BE2C (cell line): ENCODE data around the gene SMIM45.

Experiments
- DNase-seq: peaks from one replicate; pipeline ENCODE4 v3.0.0-alpha.2; 2020
- H3K27me3 ChIP-seq: fragments of 250-450 bp; sonication (Bioruptor Pico); 2 replicates; pipeline ENCODE4 v1.5.1; 2020; ENCODE audit warnings: mild to moderate bottlenecking
- H3K36me3 ChIP-seq: fragments of 250-450 bp; sonication (Bioruptor Pico); 2 replicates; pipeline ENCODE4 v1.5.1; 2020; ENCODE audit warnings: mild to moderate bottlenecking
- H3K4me1 ChIP-seq: fragments of 250-450 bp; sonication (Bioruptor Pico); 2 replicates; pipeline ENCODE4 v1.5.1; 2020
- H3K4me3 ChIP-seq: 2 replicates; pipeline ENCODE4 v1.5.1; 2011; ENCODE audit warnings: low read depth, low read length
- H3K9me3 ChIP-seq: fragments of 250-450 bp; sonication (Bioruptor Pico); 2 replicates; pipeline ENCODE4 v1.5.1; 2020
- TF ChIP-seq, protein P1 (sequence below): IDR thresholded peaks from 2 replicates; pipeline ENCODE4 v1.5.1; 2012; ENCODE audit warnings: mild to moderate bottlenecking, low read depth, low read length

Gene SMIM45

GRCh38 chr22:41978732-41979131, 26.8 kb downstream of the SMIM45 start:
- TF ChIP-seq, protein P1, sequence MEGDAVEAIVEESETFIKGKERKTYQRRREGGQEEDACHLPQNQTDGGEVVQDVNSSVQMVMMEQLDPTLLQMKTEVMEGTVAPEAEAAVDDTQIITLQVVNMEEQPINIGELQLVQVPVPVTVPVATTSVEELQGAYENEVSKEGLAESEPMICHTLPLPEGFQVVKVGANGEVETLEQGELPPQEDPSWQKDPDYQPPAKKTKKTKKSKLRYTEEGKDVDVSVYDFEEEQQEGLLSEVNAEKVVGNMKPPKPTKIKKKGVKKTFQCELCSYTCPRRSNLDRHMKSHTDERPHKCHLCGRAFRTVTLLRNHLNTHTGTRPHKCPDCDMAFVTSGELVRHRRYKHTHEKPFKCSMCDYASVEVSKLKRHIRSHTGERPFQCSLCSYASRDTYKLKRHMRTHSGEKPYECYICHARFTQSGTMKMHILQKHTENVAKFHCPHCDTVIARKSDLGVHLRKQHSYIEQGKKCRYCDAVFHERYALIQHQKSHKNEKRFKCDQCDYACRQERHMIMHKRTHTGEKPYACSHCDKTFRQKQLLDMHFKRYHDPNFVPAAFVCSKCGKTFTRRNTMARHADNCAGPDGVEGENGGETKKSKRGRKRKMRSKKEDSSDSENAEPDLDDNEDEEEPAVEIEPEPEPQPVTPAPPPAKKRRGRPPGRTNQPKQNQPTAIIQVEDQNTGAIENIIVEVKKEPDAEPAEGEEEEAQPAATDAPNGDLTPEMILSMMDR = no peak
- Histone ChIP-seq H3K4me1 (peaks cover 2% of the 10 kb centered on the region; the same call in 1 of the 2 replicates), H3K9me3 (no peaks in the 10 kb centered on the region), H3K4me3 (no peak overlapping the region), H3K36me3 (no peaks in the 10 kb centered on the region), H3K27me3 (peaks cover 16% of the 10 kb centered on the region)
- no peak for DNase-seq

DNA sequence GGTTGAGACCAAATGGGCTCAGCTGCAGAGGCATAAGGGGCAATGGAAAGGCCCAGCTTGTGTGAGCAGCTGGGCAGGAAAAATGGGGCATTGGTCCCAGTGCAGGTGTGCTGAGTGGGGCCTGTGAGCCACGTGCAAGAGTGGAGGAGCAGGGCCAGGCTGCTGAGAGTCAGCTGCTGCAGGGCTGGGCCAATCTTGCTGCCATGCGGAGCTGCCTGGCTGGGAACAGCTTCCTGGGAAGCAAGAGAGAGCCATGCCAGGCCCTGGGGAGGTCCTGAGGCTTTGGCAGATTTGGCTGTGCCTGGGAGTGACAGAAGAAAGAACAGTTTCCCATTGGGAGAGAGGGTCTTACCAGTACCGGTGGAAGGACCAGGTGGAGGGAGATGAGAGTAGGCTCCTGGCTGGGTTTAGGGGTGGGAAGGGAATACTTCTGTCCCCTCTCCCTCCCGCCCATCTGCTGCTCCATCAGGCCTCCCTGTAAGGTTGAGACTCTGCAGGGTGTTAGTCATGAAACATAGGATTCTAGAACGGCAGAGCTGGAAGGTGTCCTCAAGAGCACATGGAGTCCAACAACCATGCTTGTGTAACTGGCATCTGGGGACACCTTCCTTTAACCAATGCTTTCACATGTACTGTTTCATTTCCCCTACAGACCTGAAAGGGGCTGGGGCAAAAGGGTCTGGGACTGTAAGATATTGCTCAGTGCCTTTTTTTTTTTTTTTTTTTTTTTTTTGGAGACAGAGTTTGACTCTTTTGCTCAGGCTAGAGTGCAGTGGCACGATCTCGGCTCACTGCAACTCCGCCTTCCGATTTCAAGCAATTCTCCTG, 27.7 kb downstream of the SMIM45 start:
- TF ChIP-seq, protein P1 = no peak
- peaks cover 2% of the 10 kb centered on the region; the same call in 1 of the 2 replicates for H3K4me1 ChIP-seq
- H3K27me3 ChIP-seq = peaks cover 16% of the 10 kb centered on the region
- no peaks in the 10 kb centered on the region for H3K9me3 ChIP-seq
- no peak for DNase-seq
- no peaks in the 10 kb centered on the region for H3K36me3 ChIP-seq
- H3K4me3 ChIP-seq = no peak overlapping the region

GRCh38 chr22:41982865-41983264, 30.9 kb downstream of the SMIM45 start:
- H3K9me3 ChIP-seq = no peaks in the 10 kb centered on the region
- H3K4me1 ChIP-seq = no peaks in the 10 kb centered on the region
- TF ChIP-seq, protein P1 = no peak
- H3K36me3 ChIP-seq = no peaks in the 10 kb centered on the region
- no peaks in the 10 kb centered on the region for H3K27me3 ChIP-seq
- H3K4me3 ChIP-seq = no peak overlapping the region
- DNase-seq = no peak

DNA sequence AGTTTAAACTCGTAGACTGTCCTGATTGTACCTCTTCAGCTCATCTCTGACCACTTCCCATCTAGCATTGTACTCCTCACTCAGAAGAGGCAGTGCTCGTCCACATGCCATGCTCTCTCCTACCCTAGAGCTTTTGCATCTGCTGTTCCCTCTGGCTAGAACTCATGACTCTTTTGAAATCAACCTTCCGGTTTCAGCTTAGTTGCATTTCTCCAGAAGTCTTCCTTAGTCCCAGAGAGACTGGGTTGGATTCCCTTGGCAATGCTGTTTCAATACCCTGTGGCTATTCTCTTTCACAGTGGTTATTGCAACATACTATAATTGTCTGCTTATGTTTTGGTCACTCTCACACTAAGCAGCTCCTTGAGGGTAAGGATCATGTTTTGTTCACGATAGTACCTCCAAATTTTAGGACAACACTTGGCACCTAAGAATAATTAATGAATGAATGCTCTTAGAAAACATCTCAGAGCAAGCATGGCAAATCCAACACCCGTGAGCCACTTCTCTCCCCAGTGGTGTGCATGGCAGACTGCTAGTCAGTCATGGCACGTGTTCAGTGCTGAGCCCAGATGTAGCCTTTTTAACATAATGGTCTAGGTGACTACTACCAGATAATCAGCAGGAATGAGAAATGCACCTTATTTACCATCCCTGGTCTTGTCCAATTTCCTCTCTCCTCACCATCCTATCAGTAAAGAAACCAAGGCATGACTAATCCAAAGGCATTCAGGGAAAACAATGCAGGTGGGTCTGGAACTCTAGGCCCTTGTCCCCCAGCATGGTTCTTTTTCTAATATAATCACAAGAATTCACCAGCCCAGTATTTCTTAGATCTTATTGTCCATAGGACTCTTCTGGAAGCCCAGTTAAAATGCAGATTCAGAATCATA, 31.8 kb downstream of the SMIM45 start:
- TF ChIP-seq, protein P1 = no peak
- no peaks in the 10 kb centered on the region for H3K9me3 ChIP-seq
- H3K27me3 ChIP-seq = no peaks in the 10 kb centered on the region
- H3K4me1 ChIP-seq = no peaks in the 10 kb centered on the region
- no peak overlapping the region for H3K4me3 ChIP-seq
- H3K36me3 ChIP-seq = no peaks in the 10 kb centered on the region
- DNase-seq = no peak

DNA sequence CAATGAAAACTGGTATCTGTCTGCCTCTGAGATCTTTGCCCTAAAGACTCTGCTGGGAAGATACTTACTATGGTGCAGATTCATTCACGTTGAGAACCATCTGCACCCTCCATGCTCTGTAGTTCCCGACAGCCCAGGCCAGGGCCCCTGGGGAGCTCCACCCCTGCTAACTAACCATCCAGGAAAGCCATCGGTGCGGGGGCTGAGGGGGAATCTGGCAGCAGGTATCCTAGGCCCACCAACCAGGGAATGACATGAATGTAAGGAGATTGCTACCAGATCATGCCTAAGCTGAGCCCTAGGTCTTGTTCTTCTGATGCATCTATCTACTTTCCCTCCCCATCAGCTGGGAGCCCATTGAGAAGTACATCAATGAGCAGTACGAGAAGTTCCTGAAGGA, 35.3 kb downstream of the SMIM45 start:
- Histone ChIP-seq H3K36me3 (no peaks in the 10 kb centered on the region), H3K4me1 (no peaks in the 10 kb centered on the region), H3K4me3 (no peak overlapping the region), H3K9me3 (no peaks in the 10 kb centered on the region), H3K27me3 (no peaks in the 10 kb centered on the region)
- no peak for DNase-seq
- TF ChIP-seq, protein P1 = no peak
